LNCaP clone FGC (cell line): ENCODE measurements around the gene DNM3.
"Not testable (repeated sequence)": the region's sequence is repeated elsewhere in the genome, so short reads cannot be mapped to it uniquely, and the experiment has no call there.

Source experiments
- DNase-seq: peaks from one replicate; pipeline ENCODE4 v3.0.0-alpha.2; 2011; ENCODE audit warnings: low read depth
- H3K4me3 ChIP-seq: 2 replicates; pipeline ENCODE4 v1.5.1; 2011; ENCODE audit warnings: mild to moderate bottlenecking, low read depth, low read length, control low read depth
- CTCF ChIP-seq: IDR thresholded peaks from 2 replicates; pipeline ENCODE4 v1.5.1; 2012; ENCODE audit warnings: mild to moderate bottlenecking; ENCODE audit not compliant: control insufficient read depth, insufficient read depth; ENCODE audit errors: extremely low read depth

DNM3 gene

DNA sequence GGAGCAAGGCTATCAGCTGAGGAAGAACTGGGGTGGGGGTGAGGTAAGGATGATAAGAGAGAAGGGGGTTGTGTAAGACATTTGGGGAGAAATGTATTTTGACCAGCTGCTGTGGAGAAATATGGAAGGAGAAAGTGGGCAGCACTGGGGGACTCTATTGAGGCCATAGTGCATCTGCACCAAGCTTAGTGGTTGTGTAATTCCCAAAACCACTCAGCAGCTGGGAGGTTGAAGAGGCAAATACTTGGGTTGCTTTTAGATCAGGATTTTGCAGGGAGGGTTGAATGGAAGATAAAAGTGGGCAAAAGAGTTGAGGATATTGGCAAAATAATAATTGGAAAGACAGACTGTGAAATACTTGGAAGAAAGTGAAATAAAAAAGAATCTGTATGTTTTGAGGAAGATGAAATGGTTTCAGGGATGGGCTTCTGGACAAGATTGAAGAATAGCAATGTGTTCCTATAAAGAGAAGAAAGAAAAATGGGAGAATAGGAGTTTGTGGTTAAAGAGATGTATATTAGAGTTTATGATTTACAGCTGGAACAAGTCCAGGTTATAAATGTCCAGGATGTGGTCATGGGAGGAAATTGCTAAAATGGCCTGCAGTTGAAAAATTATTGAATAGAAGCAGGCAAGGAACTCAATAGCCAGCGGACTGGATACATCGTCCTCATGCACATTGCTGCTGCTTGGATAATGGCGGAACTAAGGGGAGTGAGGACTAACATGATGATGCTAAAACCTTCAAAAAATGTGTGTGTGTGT lies 162.7 kb downstream of the DNM3 start:
- no peak for DNase-seq
- no peak overlapping the region for H3K4me3 ChIP-seq
- no peak for TF ChIP-seq CTCF

GRCh38 chr1:172004671-172005070 lies 163.4 kb downstream of the DNM3 start:
- no peak overlapping the region for H3K4me3 ChIP-seq
- no peak for DNase-seq
- no peak for TF ChIP-seq CTCF

DNA sequence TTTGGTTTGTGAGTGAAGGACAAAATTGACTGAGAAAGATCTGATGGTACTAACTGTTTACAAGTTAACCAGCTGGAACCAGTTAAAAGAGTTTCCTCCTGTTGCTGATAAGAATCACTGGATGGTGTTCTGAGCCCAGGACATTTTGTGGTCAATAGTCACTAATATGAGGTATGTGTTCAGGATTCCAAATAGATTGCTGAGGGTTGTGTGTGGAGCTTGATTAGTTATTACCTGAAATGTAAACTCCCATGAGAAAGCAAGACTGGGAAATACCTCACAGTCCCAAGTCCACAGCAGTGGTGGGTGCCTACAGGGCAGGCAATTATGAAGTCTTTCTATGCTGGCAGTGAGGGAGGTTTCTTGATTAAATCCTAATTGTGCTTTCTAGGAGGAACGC lies 164.6 kb downstream of the DNM3 start:
- TF ChIP-seq CTCF: no peak
- DNase-seq: no peak
- no peak overlapping the region for H3K4me3 ChIP-seq

- no peak for TF ChIP-seq CTCF
- DNase-seq: no peak
- H3K4me3 ChIP-seq: no peak overlapping the region
Observed at GRCh38 chr1:172006660-172007059, 165.4 kb downstream of the DNM3 start.

DNA sequence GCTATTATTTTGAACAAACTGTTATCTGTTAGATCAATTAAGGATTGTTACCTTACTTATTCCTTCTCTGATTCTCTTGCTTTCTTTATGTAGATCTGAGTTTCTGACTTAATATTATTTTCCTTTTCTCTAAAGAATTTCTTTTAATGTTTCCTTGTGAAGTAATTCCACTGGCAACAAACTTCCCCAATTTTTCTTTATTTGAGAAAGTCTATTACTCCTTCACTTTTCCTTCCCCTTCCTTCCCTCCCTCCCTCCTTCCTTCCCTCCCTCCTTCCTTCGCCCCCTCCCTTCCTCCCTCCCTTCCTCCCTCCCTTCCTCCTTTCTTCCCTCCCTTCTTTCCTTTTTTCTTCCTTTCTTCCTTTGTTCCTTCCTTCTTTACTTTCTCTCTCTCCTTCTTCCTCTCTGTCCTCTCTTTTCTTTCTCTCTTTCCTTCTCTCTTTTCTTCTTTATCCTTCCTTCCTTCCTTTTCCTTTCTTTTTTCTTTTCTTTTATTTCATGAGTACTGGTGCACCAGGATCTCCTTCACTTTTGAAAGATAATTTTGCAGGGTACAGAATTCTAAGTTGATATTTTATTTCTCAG lies 177.5 kb downstream of the DNM3 start:
- no peak for TF ChIP-seq CTCF
- H3K4me3 ChIP-seq: no peak overlapping the region
- no peak for DNase-seq

DNA sequence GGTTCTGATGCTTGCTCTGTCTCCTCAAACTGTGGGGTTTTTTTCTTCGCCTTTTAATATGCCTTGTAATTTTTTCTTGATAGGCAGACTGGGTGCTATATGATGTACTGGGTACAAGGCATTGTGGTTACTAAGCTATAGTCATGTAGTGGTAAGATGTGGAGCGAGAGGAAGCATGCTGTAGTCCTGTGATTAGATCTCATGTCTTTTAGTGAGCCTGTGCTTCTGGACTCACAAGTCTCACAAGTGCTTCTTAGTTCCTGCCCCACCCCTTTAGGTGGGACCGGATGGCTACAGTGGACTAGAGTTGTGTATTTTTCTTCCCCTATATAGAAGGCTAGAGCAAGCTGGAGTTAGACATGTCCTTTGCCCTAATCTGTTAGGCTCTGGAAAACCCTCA lies 178.7 kb downstream of the DNM3 start:
- DNase-seq: no peak
- TF ChIP-seq CTCF: no peak
- H3K4me3 ChIP-seq: no peak overlapping the region

DNA sequence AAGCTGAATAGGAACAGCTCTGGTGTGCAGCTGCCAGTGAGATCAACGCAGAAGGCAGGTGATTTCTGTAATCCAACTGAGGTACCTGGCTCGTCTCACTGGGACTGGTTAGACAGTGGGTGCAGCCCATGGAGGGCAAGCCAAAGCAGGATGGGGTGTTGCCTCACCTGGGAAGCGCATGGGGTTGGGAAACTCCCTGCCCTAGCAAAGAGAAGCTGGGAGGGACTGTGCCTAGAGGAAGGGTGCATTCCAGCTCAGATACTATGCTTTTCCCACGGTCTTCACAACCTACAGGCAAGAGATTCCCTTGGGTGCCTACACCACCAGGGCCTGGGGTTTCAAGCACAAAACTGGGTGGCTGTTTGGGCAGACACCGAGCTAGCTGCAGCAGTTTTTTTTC lies 183.2 kb downstream of the DNM3 start:
- TF ChIP-seq CTCF: no peak
- H3K4me3 ChIP-seq: no peak overlapping the region
- no peak for DNase-seq

- H3K4me3 ChIP-seq, DNase-seq: not testable (repeated sequence)
Observed at GRCh38 chr1:172024944-172025738, 183.8 kb downstream of the DNM3 start.
